ENCODE data around the gene ROBO3. TPM values are rescaled to one million over a fixed set of nuclear protein-coding genes. Genes with fewer than 3 reads are reported as not detected.
A peak's percentile ranks its signal among the peaks of the same experiment; 100 is the strongest.

Gene ROBO3
- total RNA-seq, 1 donor from 2014 or later = 30.6 TPM

DNA sequence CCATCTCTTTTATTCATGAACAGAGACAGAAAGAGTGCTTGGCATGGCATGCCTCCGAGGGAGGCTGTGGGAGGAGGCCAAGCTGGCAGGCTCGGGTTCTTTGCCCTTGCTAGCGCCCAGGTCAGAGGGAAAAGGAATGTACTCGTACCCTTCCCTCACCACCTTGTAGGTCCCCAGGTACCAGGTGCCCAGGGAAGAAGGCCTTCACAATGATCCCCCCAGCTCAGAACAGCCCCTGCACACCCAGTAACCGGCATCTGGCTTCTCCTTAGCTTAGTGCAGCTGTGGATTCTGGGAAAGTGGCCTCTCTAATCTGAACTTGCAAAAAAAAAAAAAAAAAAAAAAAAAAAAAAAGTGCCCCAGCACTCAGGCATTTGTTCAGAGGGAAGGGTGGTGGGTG lies 55.1 kb downstream of the ROBO3 start:
- DNase-seq (ENCODE audit: low read depth) = no peak
- H3K4me3 ChIP-seq (ENCODE audit: low read depth, low read length) = peak overlapping the region; percentile 47
- TF ChIP-seq CTCF (conservative IDR thresholded peaks at IDR 0.05; ENCODE audit: low read depth, low read length) = no peak

- no peak for TF ChIP-seq CTCF (conservative IDR thresholded peaks at IDR 0.05; ENCODE audit: low read depth, low read length)
- peak overlapping the region; percentile 47 for H3K4me3 ChIP-seq (ENCODE audit: low read depth, low read length)
- DNase-seq (ENCODE audit: low read depth) = no peak
These were observed 55.8 kb downstream of the ROBO3 start for GRCh38 chr11:124920870-124921609.

GRCh38 chr11:124922831-124923230 lies 57.6 kb downstream of the ROBO3 start:
- no peak for DNase-seq (ENCODE audit: low read depth)
- TF ChIP-seq CTCF (conservative IDR thresholded peaks at IDR 0.05; ENCODE audit: low read depth, low read length) = no peak
- H3K4me3 ChIP-seq (ENCODE audit: low read depth, low read length) = no peak overlapping the region

DNA sequence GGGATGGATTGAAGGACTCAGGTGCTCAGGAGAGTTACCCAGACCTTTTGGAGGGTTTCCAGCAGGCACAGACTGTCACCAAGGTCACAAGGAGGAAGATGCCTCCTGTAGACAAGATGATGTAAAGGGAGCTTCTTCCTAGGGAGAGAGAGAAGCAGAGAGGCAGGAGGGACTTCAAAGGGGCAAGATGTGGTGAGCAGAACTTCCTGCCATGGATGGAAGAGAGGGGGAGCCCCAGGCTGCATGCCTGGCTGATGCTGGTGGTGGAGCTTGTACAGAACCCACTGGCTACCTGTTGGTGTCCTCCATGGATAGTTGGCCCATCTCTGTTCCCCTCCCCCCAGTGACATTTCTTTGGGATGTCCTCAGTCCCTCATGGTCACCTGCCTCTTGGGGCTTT lies 58.1 kb downstream of the ROBO3 start:
- H3K4me3 ChIP-seq (ENCODE audit: low read depth, low read length) = no peak overlapping the region
- DNase-seq (ENCODE audit: low read depth) = no peak
- TF ChIP-seq CTCF (conservative IDR thresholded peaks at IDR 0.05; ENCODE audit: low read depth, low read length) = no peak

DNA sequence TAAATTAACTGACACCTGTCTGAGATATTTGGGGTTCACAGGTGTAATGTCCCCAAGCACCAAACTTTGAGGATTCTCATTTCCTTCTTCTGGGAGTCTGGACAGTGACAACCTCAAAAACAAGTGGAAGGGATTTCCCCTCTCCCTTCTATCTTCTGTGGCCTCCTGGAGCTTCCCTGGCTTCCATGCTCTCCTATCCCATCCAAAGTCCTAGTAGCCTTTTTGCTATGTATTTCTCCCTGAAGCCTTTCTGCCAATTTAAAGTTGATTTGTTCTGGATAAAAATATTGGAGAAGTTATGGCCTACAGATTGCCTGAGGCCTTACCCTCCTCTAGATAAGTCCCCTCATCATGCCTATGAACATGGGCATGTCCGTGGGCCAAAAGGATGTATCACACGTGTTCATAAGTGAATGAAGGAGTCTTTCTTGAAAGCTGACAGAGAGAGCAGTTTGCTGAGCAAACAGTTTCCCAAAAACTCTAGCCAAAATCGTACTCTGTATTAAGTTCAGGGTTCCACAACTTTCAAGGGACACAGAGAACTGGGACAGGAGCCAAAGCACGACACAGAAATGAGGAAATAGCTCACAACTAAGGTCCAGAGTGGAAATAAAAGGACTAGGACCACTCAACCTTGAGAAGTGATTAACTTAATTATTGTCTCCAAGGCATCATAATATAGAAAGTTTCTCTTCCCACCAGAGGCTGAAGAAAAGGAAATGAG lies 63.9 kb downstream of the ROBO3 start:
- no peak for TF ChIP-seq CTCF (conservative IDR thresholded peaks at IDR 0.05; ENCODE audit: low read depth, low read length)
- H3K4me3 ChIP-seq (ENCODE audit: low read depth, low read length) = no peak overlapping the region
- no peak for DNase-seq (ENCODE audit: low read depth)

- no peak for TF ChIP-seq CTCF (conservative IDR thresholded peaks at IDR 0.05; ENCODE audit: low read depth, low read length)
- H3K4me3 ChIP-seq (ENCODE audit: low read depth, low read length) = no peak overlapping the region
- no peak for DNase-seq (ENCODE audit: low read depth)
These were observed 65.6 kb downstream of the ROBO3 start for GRCh38 chr11:124930799-124931198.

Other genes with a start within 250 kb of the ROBO3 start
- 12.6 and 25.3 TPM in 2 replicates for gene TBRG1, start 242.6 kb upstream of the ROBO3 start, total RNA-seq
- 3.5 and 8.2 TPM in 2 replicates for gene SIAE, start 191.7 kb upstream of the ROBO3 start, total RNA-seq
- 21.2 and 28.1 TPM in 2 replicates for gene SPA17, start 191.5 kb upstream of the ROBO3 start, total RNA-seq
- 2.7 and 5.8 TPM in 2 replicates for gene NRGN, start 125.5 kb upstream of the ROBO3 start, total RNA-seq
- 0.29 and 0.40 TPM in 2 replicates for gene VSIG2, start 113.2 kb upstream of the ROBO3 start, total RNA-seq
- gene ESAM, start 103.1 kb upstream of the ROBO3 start, total RNA-seq = 1.8 and 9.9 TPM in 2 replicates
- 7.2 and 8.5 TPM in 2 replicates for gene MSANTD2, start 65.0 kb upstream of the ROBO3 start, total RNA-seq
- gene ROBO4, start 32.4 kb downstream of the ROBO3 start, total RNA-seq = 1.4 and 1.9 TPM in 2 replicates
- gene HEPN1, start 53.8 kb downstream of the ROBO3 start, total RNA-seq = not detected in 2 replicates
- under 0.01 TPM in 1 of 2 replicates, not detected in the other for gene HEPACAM, start 70.6 kb downstream of the ROBO3 start, total RNA-seq
- 3.3 and 3.4 TPM in 2 replicates for gene CCDC15, start 88.8 kb downstream of the ROBO3 start, total RNA-seq
- gene SLC37A2, start 197.9 kb downstream of the ROBO3 start, total RNA-seq = 2.0 and 2.7 TPM in 2 replicates
- gene TMEM218, start 246.2 kb downstream of the ROBO3 start, total RNA-seq = 8.2 and 19.7 TPM in 2 replicates

All from epithelial cell of proximal tubule (primary cell).